Osteocyte (in vitro differentiated cells): ENCODE data around the gene NPL. TPM values are rescaled to one million over a fixed set of nuclear protein-coding genes. Genes with fewer than 3 reads are reported as not detected.

Experiments
- DNase-seq: peaks from one replicate; pipeline ENCODE4 v3.0.0; 2021; ENCODE audit warnings: mixed read lengths; ENCODE audit not compliant: unreplicated experiment; ENCODE audit errors: extremely low spot score
- H3K27ac Mint-ChIP-seq: one replicate; pipeline ENCODE4 v1.8.0; 2021; ENCODE audit warnings: mild to moderate bottlenecking, mixed read lengths; ENCODE audit not compliant: unreplicated experiment
- H3K27me3 Mint-ChIP-seq: one replicate; pipeline ENCODE4 v1.8.0; 2021; ENCODE audit warnings: mixed read lengths; ENCODE audit not compliant: unreplicated experiment
- H3K36me3 Mint-ChIP-seq: one replicate; pipeline ENCODE4 v1.8.0; 2021; ENCODE audit warnings: mixed read lengths; ENCODE audit not compliant: unreplicated experiment
- H3K4me1 Mint-ChIP-seq: one replicate; pipeline ENCODE4 v1.8.0; 2021; ENCODE audit warnings: mixed read lengths; ENCODE audit not compliant: unreplicated experiment
- H3K4me3 Mint-ChIP-seq: one replicate; pipeline ENCODE4 v1.8.0; 2021; ENCODE audit warnings: mild to moderate bottlenecking, moderate library complexity, mixed read lengths; ENCODE audit not compliant: unreplicated experiment
- H3K9me3 Mint-ChIP-seq: one replicate; pipeline ENCODE4 v1.8.0; 2021; ENCODE audit warnings: mixed read lengths; ENCODE audit not compliant: unreplicated experiment
- CTCF ChIP-seq: fragments of 200-600 bp; sonication (generic); IDR thresholded peaks from 2 replicates; pipeline ENCODE4 v1.5.0; 2021; ENCODE audit warnings: antibody characterized with exemption, mild to moderate bottlenecking, moderate library complexity
- total RNA-seq: library from RNA; stranded (reverse); gene quantifications from 2 replicates; pipeline ENCODE4 v1.2.1, GENCODE V29; 2021

Gene NPL
- total RNA-seq, 1 donor from 2014 or later = 4.2 TPM

- Mint-ChIP-seq H3K27me3 (peaks cover 24% of the 10 kb centered on the region), H3K27ac (no peak overlapping the region), H3K4me3 (no peak overlapping the region), H3K4me1 (peaks cover 10% of the 10 kb centered on the region), H3K36me3 (no peaks in the 10 kb centered on the region), H3K9me3 (peaks cover 6% of the 10 kb centered on the region)
- no peak for TF ChIP-seq CTCF
- DNase-seq = no peak
Observed at GRCh38 chr1:182762536-182762935, 27.0 kb upstream of the NPL start.

GRCh38 chr1:182764029-182764727 is 25.4 kb upstream of the NPL start:
- Mint-ChIP-seq H3K27ac (no peak overlapping the region), H3K27me3 (peaks cover 26% of the 10 kb centered on the region), H3K36me3 (no peaks in the 10 kb centered on the region), H3K4me1 (peaks cover 10% of the 10 kb centered on the region), H3K4me3 (no peak overlapping the region), H3K9me3 (peaks cover 6% of the 10 kb centered on the region)
- no peak for DNase-seq
- no peak for TF ChIP-seq CTCF

- peaks cover 13% of the 10 kb centered on the region for H3K4me1 Mint-ChIP-seq
- no peak overlapping the region for H3K27ac Mint-ChIP-seq
- H3K36me3 Mint-ChIP-seq = no peaks in the 10 kb centered on the region
- peaks cover 29% of the 10 kb centered on the region for H3K27me3 Mint-ChIP-seq
- peaks cover 6% of the 10 kb centered on the region for H3K9me3 Mint-ChIP-seq
- H3K4me3 Mint-ChIP-seq = no peak overlapping the region
- no peak for DNase-seq
- no peak for TF ChIP-seq CTCF
Observed at GRCh38 chr1:182765391-182765790, 24.2 kb upstream of the NPL start.

- DNase-seq = no peak
- Mint-ChIP-seq H3K4me3 (no peak overlapping the region), H3K27me3 (peaks cover 31% of the 10 kb centered on the region), H3K27ac (no peak overlapping the region), H3K9me3 (peaks cover 6% of the 10 kb centered on the region), H3K36me3 (no peaks in the 10 kb centered on the region), H3K4me1 (peaks cover 14% of the 10 kb centered on the region)
- no peak for TF ChIP-seq CTCF
Observed at GRCh38 chr1:182766050-182766449, 23.5 kb upstream of the NPL start.

- Mint-ChIP-seq H3K27ac (no peak overlapping the region), H3K27me3 (peaks cover 39% of the 10 kb centered on the region), H3K4me3 (no peak overlapping the region), H3K9me3 (no peaks in the 10 kb centered on the region), H3K4me1 (peaks cover 14% of the 10 kb centered on the region), H3K36me3 (no peaks in the 10 kb centered on the region)
- DNase-seq = no peak
- TF ChIP-seq CTCF = no peak
Observed at GRCh38 chr1:182766881-182767645, 22.5 kb upstream of the NPL start.
